RPMI7951 (cell line): ENCODE results near the gene OR51S1. TPM values are rescaled to one million over a fixed set of nuclear protein-coding genes. Genes with fewer than 3 reads are reported as not detected.
"Not testable (repeated sequence)": the region's sequence is repeated elsewhere in the genome, so short reads cannot be mapped to it uniquely, and the experiment has no call there.

Experiments
- DNase-seq: peaks from one replicate; pipeline ENCODE4 v3.0.0-alpha.2; 2012; ENCODE audit warnings: low read depth
- total RNA-seq: library from RNA; depleted of rRNA; stranded (reverse); fragments of >200 nt; shearing (Covaris generic); gene quantifications from 2 replicates; pipeline ENCODE4 v1.2.3, GENCODE V29; 2014; rRNA removed

The OR51S1 gene
- total RNA-seq, 1 experiment from 2014 or later = not detected

DNA sequence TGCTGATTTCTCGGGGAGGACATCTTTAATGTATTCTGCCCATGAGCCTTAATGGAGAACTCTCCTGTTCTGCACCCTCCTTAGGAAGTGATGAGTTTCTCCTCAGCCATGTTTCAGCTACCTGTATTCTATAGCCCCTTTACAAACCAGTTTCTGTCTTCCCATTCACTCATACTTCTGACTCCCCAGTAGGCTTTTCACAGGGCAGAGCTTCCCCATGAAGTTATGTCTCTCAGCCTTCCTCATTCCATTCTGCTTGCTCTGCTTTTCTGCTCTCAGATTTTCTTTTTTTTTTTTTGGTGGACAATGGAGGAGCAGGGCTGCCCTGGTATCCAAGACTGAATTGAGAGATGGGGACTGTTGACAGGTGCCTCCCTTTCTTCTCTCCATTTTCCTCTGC is 40.5 kb downstream of the OR51S1 start:
- DNase-seq = no peak

GRCh38 chr11:4804280-4804679 is 44.7 kb downstream of the OR51S1 start, which contains the start of gene OR52R1:
Gene OR52R1 (minus strand): TSS chr11:4804380. CDS start chr11:4804380, 0 bp downstream.
- no peak for DNase-seq

DNA sequence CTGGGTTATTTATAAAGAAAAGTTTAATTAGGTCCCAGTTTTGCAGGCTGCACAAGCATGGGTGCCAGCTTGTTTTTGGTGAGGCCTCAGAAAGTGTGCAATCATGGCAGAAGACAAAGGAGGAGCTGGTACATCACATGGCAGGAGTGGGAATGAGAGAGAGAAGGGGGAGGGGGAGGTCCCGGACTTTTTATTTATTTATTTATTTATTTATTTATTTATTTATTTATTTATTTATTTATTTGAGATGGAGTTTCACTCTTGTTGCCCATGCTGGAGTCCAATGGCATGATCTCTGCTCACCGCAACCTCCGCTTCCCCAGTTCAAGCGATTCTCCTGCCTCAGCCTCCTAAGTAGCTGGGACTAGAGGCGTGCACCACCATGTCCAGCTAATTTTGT is 47.7 kb downstream of the OR51S1 start:
- not testable (repeated sequence) for DNase-seq

DNA sequence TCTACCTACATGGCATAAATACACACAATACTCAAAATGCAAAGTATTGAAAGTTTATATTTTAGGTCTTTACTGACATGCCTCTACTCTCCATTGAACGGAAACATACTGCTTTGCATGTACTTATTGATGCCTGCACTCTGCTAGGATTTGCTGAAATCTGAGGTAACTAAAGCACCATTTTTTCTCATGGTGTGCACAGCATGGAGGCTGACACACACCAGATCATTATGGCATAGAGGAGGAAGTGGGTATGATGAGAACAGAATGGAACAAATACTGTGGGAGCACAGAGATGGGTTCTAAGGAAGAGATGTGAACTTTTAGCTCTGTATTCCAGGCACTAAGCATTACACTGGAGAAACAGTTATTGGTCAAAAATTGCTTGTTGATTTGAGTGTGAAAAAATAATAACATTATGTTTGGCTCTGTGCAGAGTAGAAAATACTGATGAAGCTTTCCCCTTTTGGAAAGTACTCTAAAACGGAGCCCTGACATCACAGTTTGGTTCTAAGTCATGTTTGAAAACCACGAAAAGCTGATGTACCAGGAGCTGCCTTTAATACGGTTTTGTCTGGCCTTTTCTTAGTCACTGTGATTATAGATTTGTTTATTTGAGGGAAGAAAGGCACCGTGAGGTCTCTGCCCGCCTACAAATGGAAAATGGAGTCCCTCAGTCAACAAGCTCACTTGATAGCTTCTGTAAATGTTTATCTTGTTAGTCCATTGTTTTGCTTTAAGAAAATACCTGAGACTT is 50.4 kb downstream of the OR51S1 start:
- no peak for DNase-seq

Other genes starting within 250 kb of the OR51S1 start
- 4.9 and 5.4 TPM in 2 replicates for gene TRIM68, start 241.0 kb downstream of the OR51S1 start, total RNA-seq
- gene OR51D1, start 211.7 kb downstream of the OR51S1 start, total RNA-seq = not detected in 2 replicates
- not detected in 2 replicates for gene OR51E1, start 205.2 kb downstream of the OR51S1 start, total RNA-seq
- gene OR51E2, start 151.4 kb downstream of the OR51S1 start, total RNA-seq = not detected in 2 replicates
- gene MMP26, start 144.4 kb downstream of the OR51S1 start, total RNA-seq = not detected in 2 replicates
- not detected in 2 replicates for gene OR51F1, start 79.3 kb downstream of the OR51S1 start, total RNA-seq
- not detected in 2 replicates for gene OR52R1, start 44.8 kb downstream of the OR51S1 start, total RNA-seq
- not detected in 2 replicates for gene OR51F2, start 27.9 kb downstream of the OR51S1 start, total RNA-seq
- not detected in 2 replicates for gene OR51T1, start 32.7 kb upstream of the OR51S1 start, total RNA-seq
- not detected in 2 replicates for gene OR51A7, start 54.6 kb upstream of the OR51S1 start, total RNA-seq
- gene OR51G2, start 70.1 kb upstream of the OR51S1 start, total RNA-seq = not detected in 2 replicates
- gene OR51G1, start 75.1 kb upstream of the OR51S1 start, total RNA-seq = not detected in 2 replicates
- not detected in 2 replicates for gene OR51A4, start 98.4 kb upstream of the OR51S1 start, total RNA-seq
- not detected in 2 replicates for gene OR51A2, start 106.5 kb upstream of the OR51S1 start, total RNA-seq
- not detected in 2 replicates for gene OR51L1, start 145.6 kb upstream of the OR51S1 start, total RNA-seq
- not detected in 2 replicates for gene OR52J3, start 197.3 kb upstream of the OR51S1 start, total RNA-seq
- gene OR52E2, start 210.4 kb upstream of the OR51S1 start, total RNA-seq = not detected in 2 replicates
- gene OR52E1, start 220.4 kb upstream of the OR51S1 start, total RNA-seq = not detected in 2 replicates